ENCODE results near the gene SNX17. TPM values are rescaled to one million over a fixed set of nuclear protein-coding genes. Genes with fewer than 3 reads are reported as not detected.

SNX17 gene
- total and polyA plus RNA-seq, 2 of the 13 experiments (the other 11 are each of a cell fraction or from before 2014, with no cell fraction given): 75.0 to 109 TPM

DNA sequence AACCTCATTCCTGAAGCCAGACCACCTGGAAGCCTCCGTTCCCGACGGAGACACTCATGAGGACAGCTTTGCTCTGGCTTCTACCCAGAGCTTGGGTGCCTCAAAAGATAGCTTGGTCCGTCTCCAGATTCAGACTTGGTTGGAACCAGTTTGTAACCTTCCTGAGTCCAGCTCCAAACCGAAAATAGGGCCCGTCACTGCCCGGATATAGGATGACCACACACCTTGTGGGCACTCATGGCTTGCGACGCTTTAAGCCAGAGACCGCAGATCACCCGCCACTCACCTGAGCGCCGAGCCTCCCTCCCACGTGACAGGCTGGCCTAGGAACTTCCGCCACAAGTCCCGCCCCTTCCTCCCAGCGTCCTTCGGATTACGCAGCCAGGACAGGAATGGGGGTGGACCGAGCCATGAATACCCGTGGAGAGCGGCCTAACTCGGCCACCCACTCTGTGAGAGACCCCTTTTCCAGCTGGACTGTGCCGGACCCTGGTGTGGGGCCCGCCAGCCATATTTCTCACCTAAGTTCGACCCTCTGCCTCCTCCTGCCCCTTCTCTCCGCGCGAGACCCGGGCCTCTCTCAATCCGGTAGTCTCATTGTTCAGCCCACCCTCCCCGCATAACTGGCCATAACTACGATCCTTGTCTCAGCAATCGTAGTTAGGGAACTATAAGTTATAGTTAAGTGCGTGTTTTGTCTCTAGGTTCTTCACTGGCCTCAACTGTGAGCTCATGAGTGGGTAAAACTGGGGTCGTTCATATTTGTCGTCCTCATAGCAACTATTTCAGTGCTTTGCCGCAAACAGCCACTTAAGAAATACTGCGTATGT is 47.4 kb upstream of the SNX17 start, which contains the start of gene MPV17 (continued):
- TF ChIP-seq, protein P1, sequence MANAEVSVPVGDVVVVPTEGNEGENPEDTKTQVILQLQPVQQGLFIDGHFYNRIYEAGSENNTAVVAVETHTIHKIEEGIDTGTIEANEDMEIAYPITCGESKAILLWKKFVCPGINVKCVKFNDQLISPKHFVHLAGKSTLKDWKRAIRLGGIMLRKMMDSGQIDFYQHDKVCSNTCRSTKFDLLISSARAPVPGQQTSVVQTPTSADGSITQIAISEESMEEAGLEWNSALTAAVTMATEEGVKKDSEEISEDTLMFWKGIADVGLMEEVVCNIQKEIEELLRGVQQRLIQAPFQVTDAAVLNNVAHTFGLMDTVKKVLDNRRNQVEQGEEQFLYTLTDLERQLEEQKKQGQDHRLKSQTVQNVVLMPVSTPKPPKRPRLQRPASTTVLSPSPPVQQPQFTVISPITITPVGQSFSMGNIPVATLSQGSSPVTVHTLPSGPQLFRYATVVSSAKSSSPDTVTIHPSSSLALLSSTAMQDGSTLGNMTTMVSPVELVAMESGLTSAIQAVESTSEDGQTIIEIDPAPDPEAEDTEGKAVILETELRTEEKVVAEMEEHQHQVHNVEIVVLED (CRISPR knock-in tag; IDR thresholded peaks at IDR 0.05; ENCODE audit: borderline replicate concordance): peak; percentile 79
- TF ChIP-seq, protein P2, sequence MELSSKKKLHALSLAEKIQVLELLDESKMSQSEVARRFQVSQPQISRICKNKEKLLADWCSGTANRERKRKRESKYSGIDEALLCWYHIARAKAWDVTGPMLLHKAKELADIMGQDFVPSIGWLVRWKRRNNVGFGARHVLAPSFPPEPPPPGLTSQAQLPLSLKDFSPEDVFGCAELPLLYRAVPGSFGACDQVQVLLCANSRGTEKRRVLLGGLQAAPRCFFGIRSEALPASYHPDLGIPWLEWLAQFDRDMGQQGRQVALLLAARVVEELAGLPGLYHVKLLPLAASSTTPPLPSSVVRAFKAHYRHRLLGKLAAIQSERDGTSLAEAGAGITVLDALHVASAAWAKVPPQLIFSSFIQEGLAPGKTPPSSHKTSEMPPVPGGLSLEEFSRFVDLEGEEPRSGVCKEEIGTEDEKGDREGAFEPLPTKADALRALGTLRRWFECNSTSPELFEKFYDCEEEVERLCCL (CRISPR knock-in tag; IDR thresholded peaks at IDR 0.05; ENCODE audit: borderline replicate concordance): no peak; the same call in none of the 2 replicates
- TF ChIP-seq, protein P3, sequence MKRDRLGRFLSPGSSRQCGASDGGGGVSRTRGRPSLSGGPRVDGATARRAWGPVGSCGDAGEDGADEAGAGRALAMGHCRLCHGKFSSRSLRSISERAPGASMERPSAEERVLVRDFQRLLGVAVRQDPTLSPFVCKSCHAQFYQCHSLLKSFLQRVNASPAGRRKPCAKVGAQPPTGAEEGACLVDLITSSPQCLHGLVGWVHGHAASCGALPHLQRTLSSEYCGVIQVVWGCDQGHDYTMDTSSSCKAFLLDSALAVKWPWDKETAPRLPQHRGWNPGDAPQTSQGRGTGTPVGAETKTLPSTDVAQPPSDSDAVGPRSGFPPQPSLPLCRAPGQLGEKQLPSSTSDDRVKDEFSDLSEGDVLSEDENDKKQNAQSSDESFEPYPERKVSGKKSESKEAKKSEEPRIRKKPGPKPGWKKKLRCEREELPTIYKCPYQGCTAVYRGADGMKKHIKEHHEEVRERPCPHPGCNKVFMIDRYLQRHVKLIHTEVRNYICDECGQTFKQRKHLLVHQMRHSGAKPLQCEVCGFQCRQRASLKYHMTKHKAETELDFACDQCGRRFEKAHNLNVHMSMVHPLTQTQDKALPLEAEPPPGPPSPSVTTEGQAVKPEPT (CRISPR knock-in tag; IDR thresholded peaks at IDR 0.05; ENCODE audit: low read depth): 0 out of 2 replicates have a peak, but pooled peaks have one; percentile 71
- TF ChIP-seq ZNF44 (CRISPR knock-in tag; IDR thresholded peaks at IDR 0.05) (no peak; the same call in 1 of the 2 replicates), CHCHD3 (CRISPR knock-in tag; IDR thresholded peaks at IDR 0.05) (no peak), ZNF615 (CRISPR knock-in tag; IDR thresholded peaks at IDR 0.05; ENCODE audit: borderline replicate concordance) (no peak; the same call in 1 of the 2 replicates), ZNF589 (CRISPR knock-in tag; conservative IDR thresholded peaks at IDR 0.05) (no peak), NR2F6 (IDR thresholded peaks at IDR 0.05) (no peak), NR2F6 (CRISPR knock-in tag; IDR thresholded peaks at IDR 0.05) (no peak), ZSCAN31 (CRISPR knock-in tag; IDR thresholded peaks at IDR 0.05; ENCODE audit: low read depth) (peak; percentile 92)
- TF ChIP-seq, protein P4, sequence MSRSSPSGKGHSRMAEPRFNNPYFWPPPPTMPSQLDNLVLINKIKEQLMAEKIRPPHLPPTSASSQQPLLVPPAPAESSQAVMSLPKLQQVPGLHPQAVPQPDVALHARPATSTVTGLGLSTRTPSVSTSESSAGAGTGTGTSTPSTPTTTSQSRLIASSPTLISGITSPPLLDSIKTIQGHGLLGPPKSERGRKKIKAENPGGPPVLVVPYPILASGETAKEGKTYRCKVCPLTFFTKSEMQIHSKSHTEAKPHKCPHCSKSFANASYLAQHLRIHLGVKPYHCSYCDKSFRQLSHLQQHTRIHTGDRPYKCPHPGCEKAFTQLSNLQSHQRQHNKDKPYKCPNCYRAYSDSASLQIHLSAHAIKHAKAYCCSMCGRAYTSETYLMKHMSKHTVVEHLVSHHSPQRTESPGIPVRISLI (CRISPR knock-in tag; IDR thresholded peaks at IDR 0.05; ENCODE audit: borderline replicate concordance): no peak
- TF ChIP-seq, protein P5, sequence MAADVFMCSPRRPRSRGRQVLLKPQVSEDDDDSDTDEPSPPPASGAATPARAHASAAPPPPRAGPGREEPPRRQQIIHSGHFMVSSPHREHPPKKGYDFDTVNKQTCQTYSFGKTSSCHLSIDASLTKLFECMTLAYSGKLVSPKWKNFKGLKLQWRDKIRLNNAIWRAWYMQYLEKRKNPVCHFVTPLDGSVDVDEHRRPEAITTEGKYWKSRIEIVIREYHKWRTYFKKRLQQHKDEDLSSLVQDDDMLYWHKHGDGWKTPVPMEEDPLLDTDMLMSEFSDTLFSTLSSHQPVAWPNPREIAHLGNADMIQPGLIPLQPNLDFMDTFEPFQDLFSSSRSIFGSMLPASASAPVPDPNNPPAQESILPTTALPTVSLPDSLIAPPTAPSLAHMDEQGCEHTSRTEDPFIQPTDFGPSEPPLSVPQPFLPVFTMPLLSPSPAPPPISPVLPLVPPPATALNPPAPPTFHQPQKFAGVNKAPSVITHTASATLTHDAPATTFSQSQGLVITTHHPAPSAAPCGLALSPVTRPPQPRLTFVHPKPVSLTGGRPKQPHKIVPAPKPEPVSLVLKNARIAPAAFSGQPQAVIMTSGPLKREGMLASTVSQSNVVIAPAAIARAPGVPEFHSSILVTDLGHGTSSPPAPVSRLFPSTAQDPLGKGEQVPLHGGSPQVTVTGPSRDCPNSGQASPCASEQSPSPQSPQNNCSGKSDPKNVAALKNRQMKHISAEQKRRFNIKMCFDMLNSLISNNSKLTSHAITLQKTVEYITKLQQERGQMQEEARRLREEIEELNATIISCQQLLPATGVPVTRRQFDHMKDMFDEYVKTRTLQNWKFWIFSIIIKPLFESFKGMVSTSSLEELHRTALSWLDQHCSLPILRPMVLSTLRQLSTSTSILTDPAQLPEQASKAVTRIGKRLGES (CRISPR knock-in tag; IDR thresholded peaks at IDR 0.05; ENCODE audit: borderline replicate concordance): no peak; the same call in 1 of the 2 replicates
- TF ChIP-seq, protein P6, sequence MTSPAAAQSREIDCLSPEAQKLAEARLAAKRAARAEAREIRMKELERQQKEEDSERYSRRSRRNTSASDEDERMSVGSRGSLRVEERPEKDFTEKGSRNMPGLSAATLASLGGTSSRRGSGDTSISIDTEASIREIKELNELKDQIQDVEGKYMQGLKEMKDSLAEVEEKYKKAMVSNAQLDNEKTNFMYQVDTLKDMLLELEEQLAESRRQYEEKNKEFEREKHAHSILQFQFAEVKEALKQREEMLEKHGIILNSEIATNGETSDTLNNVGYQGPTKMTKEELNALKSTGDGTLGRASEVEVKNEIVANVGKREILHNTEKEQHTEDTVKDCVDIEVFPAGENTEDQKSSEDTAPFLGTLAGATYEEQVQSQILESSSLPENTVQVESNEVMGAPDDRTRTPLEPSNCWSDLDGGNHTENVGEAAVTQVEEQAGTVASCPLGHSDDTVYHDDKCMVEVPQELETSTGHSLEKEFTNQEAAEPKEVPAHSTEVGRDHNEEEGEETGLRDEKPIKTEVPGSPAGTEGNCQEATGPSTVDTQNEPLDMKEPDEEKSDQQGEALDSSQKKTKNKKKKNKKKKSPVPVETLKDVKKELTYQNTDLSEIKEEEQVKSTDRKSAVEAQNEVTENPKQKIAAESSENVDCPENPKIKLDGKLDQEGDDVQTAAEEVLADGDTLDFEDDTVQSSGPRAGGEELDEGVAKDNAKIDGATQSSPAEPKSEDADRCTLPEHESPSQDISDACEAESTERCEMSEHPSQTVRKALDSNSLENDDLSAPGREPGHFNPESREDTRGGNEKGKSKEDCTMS (CRISPR knock-in tag; conservative IDR thresholded peaks at IDR 0.05): no peak
- TF ChIP-seq, protein P7, sequence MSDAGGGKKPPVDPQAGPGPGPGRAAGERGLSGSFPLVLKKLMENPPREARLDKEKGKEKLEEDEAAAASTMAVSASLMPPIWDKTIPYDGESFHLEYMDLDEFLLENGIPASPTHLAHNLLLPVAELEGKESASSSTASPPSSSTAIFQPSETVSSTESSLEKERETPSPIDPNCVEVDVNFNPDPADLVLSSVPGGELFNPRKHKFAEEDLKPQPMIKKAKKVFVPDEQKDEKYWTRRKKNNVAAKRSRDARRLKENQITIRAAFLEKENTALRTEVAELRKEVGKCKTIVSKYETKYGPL (CRISPR knock-in tag; IDR thresholded peaks at IDR 0.05): no peak; the same call in 1 of the 2 replicates

Measured in HepG2 (cell line).